COLO668 (cell line): Measurements from ENCODE around the gene CLEC16A.
A peak's percentile ranks its signal among the peaks of the same experiment; 100 is the strongest.

Experiments used
- DNase-seq: peaks from one replicate; lab custom pipeline; 2025; ENCODE audit not compliant: unreplicated experiment; lab: John Stamatoyannopoulos, UW

Gene CLEC16A

DNA sequence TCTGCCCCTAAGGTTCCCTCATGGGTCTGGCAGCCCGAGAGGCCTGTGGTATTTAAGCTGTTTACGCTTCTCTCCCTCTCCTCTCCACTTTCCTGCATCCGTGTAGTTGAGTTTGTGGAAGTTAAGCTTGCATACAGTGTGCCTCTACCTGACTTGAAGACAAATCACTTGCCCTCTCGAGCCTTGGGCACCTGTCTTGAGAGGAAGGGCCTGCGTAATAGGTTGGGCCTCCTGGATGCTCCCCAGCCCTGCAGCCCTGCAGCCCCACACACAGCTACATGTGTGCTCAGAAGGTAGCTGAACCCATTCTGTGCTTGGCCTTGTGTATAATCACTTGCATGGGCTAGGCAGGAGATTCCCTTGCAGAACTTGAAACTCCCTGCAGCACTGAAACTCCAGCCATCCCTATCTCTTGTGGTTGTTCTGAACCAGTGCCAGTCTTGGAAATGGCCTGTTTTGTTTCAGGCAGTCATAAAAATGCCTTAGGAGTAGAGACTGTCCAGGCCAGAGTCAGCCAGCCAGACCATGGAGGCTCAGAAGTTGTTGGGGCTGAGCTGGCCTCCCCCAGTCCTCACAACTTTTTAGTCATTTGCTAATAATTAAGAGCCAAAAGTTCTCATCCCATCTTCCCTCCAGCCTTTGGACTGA is 134.6 kb downstream of the CLEC16A start:
- DNase-seq, result no peak

- no peak for DNase-seq
Observed at GRCh38 chr16:11079652-11080187, 135.4 kb downstream of the CLEC16A start.

DNA sequence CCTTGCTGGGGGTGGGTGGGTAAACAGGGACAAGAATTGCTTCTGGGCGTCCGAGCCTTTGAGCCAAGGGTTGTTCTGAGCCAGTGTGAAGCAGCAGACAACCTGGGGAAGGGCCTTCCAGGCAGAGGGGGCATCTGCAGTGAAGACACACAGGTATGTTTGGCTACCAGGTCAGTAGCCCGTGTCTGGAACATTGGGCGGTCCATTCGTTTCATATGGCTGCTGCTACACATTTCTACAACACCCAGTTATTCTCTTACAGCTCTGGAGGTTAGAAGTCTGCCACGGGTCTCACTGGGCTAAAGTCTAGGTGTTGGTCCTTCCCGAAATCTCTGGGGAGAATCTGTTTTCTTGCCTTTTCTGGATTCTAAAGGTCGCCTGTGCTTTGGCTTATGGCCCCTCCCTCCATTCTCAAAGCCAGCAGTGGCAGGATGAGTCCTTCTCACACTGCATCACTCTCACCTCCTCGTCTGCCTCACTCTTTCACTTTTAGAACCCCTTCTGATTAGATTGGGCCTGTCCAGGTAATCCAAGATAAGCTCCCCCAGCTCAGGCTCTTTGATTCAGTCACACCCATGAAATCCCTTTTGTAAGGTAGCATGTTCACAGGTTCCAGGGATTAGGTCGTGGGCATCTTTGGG is 136.1 kb downstream of the CLEC16A start:
- no peak for DNase-seq

GRCh38 chr16:11080999-11081630 is 136.8 kb downstream of the CLEC16A start:
- no peak for DNase-seq

DNA sequence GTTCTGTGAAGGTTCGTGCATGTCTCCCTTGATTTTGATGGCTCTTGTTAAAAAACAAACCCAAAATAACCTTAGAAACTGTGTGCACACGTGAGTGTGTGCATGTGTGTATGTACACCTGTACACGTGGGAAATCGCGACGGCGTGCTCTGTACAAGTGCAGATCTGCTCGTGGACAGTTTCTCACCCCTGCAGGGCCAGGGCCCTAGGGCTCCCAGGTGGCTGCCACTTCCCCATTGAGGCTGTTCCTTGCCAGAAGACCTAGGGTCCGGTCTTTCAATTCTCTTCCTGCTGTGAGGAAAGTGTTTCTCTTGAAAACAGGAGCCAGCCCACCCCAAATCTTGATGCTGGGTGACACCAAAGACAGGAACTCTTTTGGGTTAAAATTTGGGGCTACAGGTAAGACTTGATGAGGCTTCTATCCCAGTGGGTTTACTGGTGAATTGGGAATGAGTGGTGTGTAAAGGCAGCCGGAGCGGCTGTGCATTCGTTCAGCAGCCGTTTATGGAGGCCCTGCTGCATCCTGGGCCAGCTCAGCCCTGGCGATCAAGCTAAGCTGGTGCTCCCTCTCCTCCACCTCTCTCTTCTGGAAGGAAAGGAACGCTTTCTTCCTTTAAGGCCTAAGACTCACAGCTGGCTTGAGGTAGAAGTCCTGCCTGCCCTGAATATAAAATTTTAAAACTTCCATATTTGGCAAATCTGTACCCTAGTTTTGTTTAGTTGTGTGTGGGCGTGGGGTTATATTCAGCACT is 137.9 kb downstream of the CLEC16A start:
- DNase-seq, result no peak

DNA sequence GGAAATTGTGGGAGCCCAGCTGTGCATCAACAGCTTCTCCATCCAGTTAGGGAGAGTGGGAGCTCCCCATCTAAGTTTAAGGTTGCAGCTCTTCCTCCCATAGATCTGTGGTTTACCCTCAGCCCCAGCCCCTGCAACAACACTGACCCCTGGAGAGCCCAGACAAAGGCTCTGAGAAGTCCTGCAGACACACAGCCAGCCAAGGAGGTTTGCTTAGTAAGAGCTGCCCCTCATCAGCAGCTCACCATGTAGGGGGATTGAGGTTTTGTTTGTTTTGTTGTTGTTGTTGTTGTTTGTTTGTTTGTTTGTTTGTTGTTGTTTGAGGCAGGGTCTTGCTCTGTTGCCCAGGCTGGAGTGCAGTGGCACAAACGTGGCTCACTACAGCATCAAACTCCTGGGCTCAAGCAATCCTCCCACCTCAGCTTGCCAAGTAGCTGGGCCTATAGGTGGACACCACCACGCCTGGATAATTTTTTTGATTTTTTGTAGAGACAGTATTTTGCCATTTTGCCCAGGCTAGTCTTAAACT is 138.6 kb downstream of the CLEC16A start:
- DNase-seq, result no peak

DNA sequence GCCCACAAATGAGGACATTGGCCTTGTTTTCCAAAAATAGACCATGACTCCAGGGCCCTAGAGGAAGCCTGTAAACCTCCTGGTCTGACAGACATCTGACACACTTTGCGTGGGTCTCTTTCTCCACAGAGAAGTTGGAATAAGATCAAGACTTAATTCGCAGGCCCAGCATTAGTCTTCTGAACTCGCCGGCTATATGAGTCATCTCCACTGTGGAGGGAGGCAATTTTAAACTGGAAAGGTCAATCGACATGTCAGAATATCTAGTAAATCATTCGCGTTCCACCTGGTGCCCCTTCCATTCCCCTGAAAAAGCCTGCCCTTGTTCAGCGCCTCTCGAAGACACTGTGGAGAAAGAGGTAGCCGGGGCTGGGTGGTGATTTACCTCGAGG is 140.1 kb downstream of the CLEC16A start:
- DNase-seq, result no peak

- DNase-seq, result no peak
Observed at GRCh38 chr16:11084876-11085485, 140.6 kb downstream of the CLEC16A start.

GRCh38 chr16:11085916-11086315 is 141.6 kb downstream of the CLEC16A start:
- DNase-seq, result no peak

GRCh38 chr16:11087691-11088073 is 143.3 kb downstream of the CLEC16A start:
- DNase-seq, result no peak

DNA sequence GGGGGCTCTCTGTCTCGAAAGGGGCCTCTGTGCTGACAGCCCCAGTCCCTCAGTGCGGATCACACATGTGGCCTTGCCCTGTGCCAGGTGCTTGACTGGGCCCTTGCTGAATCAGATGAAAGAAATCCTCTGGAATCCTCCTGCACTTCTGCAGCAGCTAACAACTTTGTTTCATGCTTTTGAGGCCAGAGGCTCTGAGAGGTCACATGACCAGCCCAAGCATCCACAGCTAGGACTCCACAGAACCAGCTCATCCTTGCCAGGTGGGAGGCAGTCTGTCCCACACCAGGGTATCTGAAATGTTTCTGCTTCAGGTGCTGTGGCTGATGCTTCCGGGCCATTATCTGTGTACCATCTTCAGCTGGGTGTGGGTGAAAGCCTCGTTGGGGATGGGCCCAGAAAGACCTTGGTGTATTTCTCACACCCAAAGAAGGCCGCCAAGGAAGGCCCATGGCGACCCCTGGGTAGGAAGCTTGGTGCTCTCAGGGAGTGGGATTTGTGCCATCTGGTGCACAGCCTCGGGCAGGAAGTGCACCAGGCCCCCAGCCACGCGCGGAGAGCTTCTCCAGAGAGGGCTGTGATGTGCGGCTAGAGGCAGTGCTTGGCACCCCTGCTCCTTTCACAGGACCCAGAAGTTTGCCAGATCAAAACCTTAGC is 143.8 kb downstream of the CLEC16A start:
- no peak for DNase-seq

GRCh38 chr16:11088831-11089230 is 144.5 kb downstream of the CLEC16A start:
- peak; percentile 43 for DNase-seq

DNA sequence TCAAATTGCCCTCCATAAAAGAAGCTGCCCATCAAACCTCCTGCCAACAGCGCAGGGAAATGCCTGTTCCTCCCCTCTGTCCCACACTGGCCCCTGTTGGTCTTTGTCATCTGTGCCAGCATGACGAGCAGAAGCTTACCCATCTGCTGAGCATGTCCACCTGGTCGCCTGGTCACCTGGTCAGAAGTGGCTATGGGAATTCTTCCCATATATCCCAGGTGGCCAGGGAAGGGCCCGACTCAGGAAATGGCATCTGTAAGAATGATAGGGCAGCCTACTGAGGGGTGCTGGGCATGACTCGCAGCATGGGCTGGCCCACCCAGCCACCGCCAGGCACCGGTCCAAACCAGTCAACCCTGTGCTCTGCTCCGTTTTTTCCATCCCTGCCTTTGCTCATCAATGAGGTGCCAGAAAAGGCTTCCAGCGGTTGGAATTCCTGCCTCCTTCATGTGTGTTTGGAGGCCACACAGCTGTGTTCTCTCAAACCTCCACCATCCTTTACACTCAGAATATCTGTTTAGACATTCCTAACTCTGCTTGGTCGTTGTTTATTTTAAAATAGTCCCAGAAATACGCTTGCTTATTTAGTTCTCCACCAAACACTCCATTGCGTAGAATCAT is 145.2 kb downstream of the CLEC16A start:
- no peak for DNase-seq

DNA sequence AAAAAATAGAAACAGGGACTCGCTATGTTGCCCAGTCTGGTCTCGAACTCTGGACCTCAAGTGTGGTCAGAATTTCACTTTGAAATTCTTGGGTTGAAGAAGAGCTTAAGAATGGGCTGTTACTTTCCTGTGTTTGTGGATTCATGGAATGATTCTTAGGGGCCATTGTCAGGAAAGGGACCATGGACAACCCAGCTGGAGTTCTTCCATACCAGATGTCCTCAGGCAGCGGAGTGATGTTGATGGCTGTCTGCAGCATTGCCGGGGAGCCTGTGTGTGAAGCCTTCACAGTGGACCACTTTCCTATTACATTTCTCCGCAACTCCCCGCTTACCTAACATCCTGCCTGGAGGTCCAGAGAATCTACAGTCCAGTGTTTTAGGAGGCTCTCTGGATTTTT is 145.9 kb downstream of the CLEC16A start:
- no peak for DNase-seq

DNA sequence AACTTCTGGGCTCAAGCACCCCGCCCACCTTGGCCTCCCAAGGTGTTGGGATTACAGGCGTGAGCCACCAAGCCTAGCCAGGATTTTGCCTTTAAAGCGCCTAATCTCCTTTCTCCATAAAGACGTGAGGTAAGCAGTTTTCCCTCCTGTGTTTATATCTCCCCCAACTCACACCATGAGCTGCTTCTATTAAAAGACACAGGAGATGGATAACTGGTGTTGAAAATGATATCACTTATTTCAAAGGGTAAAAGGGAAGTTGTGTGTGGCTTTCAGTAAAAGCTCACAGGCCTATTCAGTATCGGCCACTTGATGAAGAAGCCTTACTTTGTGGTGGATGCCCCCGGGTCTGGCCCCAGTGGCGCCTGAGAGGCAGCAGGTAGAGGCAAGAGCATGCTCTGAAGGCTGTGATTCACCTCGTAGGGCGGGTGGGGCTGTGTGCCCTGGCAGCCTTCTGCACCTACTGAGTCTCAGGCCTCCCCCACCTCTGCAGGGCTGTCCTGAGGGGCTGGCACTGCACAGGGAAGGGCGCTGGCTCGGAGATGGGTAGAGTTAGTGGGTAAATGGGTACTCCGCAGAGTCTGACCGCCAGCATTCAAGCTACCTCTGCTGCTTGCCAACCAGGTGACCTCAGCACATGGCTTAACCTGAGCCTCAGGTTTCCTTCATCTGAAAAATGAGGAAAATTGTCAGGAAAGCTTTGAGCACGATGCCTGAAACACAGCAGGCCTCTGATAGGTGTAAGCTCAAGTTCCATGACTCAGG is 146.8 kb downstream of the CLEC16A start:
- DNase-seq, result no peak

DNA sequence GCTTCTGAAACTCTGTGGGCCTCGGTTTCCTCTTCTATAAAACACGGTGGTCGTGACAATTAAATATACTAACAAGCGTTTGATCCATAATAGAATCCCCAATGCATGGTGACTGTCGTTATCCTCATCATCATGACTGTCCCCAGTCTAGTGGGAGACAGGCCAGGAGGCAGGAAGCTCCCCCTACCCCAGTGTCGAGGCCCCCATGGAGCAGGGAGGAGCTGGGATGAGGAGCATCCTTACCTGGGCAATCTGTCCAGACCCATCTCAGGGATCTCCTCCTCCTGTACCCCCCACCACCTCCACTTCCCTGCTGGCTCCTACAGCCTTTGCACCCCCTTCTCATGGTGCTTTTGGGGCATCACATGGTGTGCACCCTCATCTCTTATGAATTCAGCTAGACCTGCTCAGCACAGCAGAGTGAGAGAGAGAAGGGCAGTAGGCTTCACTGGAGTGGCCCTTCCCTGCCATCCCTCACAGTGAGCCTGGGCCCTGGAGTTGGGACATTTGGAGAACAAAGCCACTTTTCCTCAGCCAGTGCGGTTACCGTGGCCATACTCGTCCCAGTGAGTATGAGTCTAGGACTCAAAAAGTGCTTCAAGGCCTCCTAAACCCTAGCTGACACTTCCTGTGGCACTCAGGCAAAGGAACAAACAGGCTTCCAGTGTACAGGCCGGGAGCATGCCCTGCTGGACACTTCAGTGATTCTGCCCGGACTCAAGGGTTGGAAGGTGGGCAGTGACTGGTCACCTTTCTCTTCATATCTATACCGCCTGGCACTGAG is 148.6 kb downstream of the CLEC16A start:
- no peak for DNase-seq

- DNase-seq, result no peak
Observed at GRCh38 chr16:11093572-11094074, 149.3 kb downstream of the CLEC16A start.
